Hematopoietic multipotent progenitor cell treated with erythropoietin and hydrocortisone succinate and interleukin-3 and kit ligand, for 6 days (in vitro differentiated cells): ENCODE results near the gene KIAA1217.
"Not testable (repeated sequence)": the region's sequence is repeated elsewhere in the genome, so short reads cannot be mapped to it uniquely, and the experiment has no call there.

Experiments used
- DNase-seq: peaks from one replicate; pipeline ENCODE4 v3.0.0-alpha.2; 2015

Gene KIAA1217

GRCh38 chr10:24299578-24300260, 90.8 kb downstream of the KIAA1217 start:
- no peak for DNase-seq

DNA sequence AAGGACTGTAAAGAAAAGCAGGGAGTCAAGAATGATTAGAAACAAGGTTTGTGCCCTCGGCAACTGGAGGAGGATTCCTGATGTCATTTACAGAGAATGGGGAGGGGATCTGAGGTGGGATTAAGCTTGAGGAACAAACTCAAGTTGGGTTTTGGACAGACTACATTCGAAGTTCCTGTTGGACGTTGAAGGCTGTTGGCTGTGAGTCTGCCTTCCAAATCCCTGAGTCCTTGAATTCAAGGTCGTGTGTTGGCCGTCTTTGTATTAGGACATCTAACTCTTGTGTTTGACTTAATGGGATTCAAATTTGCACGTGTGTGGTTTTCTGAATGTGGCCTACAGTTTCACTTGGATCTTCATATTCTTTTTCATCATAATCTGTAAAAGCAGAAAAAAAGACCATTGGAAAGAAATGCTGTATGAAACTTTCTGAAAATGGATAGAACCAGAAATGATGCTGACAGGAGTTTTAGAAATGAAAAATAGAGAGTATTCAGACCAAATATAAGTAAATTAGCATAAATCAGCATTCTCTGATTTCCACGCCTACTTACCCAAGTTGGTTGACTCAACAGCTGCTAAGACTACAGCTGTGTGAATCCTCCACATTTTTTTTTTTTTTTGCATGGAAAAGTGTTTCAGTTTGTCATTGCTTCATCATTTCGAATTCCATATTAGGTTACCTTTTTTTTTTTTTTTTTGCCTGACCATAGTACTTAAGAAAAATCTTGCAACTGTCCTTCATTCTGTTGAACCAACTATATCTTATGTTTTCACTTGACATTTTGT, 94.8 kb downstream of the KIAA1217 start:
- no peak for DNase-seq

DNA sequence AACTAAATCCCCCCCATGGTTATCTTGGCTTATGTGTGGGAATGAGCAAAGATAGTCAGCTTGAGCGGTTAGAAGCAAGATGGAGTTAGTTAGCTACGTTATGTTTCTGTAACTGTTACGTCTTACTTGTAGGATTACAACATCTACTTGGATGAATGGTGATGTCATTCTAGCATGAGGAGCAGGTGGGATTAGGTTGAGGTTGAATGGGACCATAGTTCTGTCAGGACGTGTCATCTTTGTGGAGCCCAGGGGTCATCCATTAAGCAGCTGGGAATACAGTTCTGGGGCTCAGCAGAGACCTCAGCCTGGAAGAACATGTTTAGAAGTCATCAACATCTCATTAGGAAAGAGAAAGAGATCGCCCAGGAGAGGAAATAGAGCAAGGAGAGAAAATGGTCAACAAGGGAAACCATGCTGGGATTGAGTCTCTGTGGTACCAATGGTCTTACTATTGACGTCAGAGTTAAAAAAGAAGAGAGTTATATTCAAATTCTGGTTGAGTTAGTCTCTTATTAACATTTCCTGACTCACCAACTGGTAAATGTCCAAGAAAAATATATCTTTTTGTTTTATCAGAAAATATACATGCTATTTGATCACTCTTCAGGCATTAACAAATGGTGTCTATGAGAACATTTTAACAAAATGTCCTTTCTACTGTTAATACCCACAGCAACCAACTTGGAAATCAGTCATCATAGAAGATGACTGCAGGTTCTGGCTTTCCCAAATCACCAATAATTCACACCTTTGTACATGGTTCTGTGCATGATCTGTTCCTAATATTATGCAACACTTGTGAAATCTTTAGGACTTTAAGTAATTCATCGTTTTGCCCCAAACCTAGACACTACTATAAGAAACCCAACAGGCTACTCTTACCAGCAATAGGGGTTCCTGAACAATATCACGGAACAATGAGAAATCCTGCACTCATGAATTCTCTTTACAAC, 96.9 kb downstream of the KIAA1217 start:
- DNase-seq: no peak

GRCh38 chr10:24306507-24306875, 97.6 kb downstream of the KIAA1217 start:
- no peak for DNase-seq

DNA sequence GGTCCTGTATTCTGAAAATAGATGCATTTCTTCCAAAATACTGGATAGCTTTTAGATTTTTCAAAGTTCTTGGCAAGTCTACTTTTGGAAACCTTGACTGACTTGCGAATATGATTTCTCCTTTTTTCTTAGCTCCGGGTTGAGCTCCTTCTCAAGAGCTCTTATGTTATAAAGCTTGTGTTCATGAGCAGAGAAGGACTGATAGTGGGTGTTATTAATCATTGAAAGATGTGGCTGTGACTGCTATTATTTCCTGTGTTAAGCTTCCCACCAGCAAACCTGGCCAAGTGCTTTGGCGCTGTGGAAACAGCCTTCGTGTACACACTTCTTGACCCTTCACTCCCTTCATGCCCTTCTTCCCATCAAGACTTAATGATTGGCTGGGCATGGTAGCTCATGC, 98.2 kb downstream of the KIAA1217 start:
- DNase-seq: no peak

GRCh38 chr10:24307696-24308485, 99.0 kb downstream of the KIAA1217 start:
- no peak for DNase-seq

DNA sequence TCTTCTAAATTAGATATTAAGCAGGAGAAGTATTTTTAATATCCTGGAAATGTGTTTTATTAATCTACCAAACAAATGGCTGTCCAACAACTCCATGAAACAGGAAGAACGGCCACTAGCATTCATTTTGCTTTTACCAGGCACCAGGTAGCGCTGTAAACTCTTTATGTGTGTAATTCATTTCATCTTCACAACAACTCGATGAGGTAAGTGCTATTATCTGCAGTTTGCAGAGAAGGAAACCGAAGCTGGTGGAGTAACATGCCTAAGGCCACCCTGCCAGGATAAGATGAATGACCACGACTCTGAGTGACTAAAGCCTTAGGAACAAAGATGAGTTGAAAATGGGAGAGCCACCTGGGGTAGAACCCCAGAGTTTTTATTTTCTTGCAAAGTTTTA, 101.2 kb downstream of the KIAA1217 start:
- no peak for DNase-seq

DNA sequence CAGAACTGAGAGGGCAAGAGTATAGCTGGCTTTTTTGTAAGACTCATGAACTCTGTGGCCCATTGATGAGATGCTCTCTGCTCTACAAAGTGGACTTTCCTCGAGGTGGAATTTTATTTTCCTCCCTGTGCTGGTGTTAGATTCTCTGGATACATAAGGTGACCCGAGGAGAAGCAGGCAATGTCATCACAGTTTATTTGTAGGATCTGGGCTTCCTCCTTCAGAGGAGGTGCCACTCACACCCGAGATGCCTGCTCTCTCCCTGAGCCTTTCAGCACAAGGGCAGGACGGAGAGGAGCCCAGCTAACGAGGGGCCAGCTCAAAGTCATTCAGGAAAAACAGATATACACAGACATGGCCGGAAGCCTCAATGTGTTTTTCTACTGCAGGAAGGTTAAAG, 103.0 kb downstream of the KIAA1217 start:
- no peak for DNase-seq

DNA sequence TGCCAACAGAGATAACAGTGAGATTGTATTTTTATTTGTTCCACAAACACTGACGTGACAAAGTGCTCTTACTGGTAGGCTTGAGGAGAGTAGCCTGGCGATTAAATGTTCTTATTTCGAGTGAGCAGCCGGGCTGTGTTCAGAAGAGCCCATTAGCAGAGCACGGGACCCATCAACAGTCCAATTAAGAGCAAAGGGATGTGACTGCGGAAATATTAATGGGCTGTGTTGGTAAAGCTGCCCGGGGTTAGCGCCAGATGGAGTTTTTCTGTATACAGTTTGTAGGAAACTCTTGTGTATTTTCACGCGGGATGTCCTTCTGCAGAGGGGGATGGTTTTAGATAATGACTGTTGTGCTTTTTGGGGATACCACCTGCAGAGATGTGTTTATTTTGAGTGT, 104.3 kb downstream of the KIAA1217 start:
- no peak for DNase-seq

GRCh38 chr10:24315211-24315610, 106.3 kb downstream of the KIAA1217 start:
- DNase-seq: no peak

- DNase-seq: no peak
Measured at GRCh38 chr10:24318517-24318916, 109.6 kb downstream of the KIAA1217 start.

DNA sequence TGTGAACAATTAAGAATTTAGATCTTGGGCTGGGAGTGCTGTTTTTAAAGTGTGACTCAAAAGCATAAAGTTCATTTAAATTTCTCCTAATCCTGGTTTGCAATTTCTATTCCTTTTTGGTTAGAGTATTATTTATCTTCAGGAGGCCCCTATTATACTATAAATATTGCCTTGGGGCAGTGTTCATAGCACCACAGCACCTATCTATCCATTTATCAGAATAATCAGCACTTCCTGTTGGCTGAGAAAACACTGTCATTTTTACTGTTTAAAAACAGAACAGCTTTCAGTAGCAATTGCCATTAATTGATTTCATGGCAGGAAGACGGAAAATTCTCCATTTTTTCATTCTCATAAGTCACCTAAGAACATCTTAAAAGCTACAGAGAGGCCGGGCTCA, 111.4 kb downstream of the KIAA1217 start:
- no peak for DNase-seq

- DNase-seq: no peak
Measured at GRCh38 chr10:24324651-24325050, 115.7 kb downstream of the KIAA1217 start.

- DNase-seq: no peak
Measured at GRCh38 chr10:24331457-24331856, 122.5 kb downstream of the KIAA1217 start.

DNA sequence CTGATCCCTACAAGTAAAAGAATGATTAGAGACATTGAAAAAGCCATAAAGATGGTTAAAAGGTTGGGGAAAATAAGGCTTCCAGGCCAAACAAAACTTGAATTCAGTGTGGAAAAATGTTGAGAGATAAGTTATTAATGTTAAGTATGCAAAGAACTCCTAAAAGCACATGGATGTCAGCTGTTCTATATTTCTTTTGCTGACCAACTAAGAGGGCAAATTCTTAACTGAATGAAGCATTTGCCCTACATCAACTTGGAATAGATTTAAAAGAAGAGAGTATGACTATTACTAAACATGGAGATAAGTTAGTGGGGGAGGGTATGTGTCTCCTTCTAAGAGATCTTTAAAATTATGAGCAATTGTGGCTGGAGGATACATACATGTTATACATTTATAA, 124.8 kb downstream of the KIAA1217 start:
- DNase-seq: no peak

DNA sequence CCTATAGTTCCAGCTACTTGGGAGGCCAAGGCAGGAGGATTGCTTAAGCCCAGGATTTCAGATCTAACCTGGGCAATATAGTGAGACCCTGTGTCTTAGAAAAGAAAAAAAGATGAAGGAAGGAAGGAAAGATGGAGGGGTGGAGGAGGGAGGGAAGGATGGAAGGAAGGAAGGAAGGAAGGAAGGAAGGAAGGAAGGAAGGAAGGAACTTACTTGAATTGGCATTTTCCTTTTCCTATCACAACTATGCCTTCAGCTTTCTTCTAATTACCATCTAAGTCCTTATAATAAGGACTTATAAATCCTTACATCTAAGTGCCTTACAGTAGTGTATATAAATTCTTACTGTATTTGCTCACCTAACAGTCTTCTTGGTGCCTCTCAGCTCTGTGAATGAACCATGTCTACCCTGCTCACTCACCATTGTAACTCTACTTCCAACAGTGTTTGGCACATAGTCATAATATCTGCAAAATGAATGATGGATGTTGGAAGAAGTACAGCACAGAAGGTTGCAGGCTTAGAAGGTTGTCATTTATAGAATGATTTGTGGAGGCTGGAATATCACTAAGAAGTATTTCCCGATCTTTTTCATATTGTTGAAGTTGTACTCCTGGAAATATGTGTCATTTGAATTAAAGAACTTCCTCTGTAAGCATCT, 125.5 kb downstream of the KIAA1217 start:
- no peak for DNase-seq

DNA sequence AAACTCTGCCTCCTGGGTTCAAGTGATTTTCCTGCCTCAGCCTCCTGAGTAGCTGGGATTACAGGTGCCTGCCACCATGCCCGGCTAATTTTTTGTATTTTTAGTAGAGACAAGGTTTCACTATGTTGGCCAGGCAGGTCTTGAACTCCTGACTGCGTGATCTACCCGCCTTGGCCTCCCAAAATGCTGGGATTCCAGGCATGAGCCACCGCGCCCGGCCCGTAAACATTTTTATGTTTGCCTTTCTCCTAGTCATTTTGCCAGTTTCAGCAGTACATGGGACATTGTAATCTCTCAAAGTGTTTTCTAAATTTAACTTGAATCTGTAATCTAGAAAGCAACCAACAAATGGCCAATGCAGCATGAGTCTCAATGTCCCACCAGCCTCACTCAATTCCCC, 128.8 kb downstream of the KIAA1217 start:
- not testable (repeated sequence) for DNase-seq

DNA sequence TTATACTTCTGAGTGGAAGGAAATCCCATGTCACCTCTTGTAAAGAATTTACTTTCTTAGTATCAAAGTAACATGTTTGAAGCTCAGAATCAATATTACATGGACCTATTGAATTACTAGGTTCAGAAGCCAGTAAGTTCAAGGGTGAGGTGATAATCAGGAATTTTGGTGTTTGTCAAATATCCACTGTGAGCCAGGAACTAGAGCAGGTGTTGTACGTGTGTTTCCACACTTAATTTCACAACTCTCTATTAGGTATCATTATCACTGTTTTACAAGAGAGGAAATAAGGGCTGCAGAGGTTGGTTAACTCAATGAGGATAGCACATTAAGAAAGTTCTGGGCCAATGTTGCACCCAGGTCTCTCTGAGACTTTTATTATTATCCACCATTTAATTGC, 130.4 kb downstream of the KIAA1217 start:
- no peak for DNase-seq

DNA sequence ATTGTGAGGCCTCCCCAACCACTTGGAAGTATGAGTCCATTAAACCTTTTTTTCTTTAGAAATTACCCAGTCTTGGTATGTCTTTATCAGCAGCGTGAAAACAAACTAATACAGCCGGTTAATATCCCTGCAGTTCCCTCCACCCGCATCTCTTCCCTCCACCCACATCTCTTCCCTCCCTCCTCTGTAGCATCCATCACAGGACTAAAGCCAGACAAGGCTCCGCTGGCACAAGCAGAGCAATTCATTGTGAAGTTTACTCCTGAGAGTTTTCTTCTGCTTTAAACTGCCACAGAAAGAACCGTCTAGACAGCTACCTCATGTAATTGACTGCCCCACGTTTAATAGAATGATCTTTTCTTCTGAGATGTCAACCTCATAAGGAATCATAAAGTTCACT, 131.5 kb downstream of the KIAA1217 start:
- DNase-seq: no peak

- no peak for DNase-seq
Measured at GRCh38 chr10:24340883-24341282, 131.9 kb downstream of the KIAA1217 start.

DNA sequence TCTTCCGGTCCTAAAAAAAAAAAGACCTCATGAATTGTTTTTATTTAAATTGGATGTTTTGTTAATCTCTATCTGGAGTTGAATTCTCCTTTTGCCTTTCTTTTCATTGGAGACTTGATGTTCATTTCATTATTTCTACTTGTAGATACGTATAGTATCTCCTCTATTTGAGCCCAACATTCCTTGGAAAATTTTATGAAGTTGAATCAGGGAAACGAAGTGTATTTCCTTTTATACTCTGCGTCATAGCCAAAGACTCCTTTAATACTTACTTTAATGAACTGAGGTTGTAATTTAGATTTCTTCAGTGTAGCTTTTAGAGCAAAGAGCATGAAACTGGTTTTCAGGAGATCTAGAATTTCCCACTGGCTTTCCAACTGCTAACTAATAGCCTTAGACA, 132.4 kb downstream of the KIAA1217 start:
- DNase-seq: no peak

DNA sequence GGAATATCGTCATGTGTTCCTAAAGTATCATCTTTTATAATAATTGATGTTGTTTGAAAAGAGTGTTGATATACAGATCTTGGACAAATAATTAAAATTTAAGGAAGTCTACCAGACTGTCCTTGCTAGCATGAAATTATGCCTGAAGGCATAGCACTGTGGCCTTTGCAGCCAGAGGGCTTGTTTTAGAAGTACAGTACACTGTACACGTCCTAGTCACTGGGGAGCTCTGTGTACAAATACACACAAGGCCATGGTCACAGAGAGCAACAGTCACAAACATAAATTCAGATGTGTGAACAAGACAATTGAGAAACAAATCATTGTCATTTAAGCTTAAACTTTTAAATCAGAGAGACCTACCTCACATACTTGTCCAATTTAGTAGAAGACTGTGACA, 133.0 kb downstream of the KIAA1217 start:
- DNase-seq: no peak
